HG02678 (cell line): ENCODE data around the gene TUBB.

ENCODE experiments used
- ATAC-seq: cut with Tn5 transposase; IDR thresholded peaks from one replicate; pipeline ENCODE4 v1.9.1; 2021; ENCODE audit warnings: mild to moderate bottlenecking, moderate library complexity; ENCODE audit not compliant: unreplicated experiment

The TUBB gene

DNA sequence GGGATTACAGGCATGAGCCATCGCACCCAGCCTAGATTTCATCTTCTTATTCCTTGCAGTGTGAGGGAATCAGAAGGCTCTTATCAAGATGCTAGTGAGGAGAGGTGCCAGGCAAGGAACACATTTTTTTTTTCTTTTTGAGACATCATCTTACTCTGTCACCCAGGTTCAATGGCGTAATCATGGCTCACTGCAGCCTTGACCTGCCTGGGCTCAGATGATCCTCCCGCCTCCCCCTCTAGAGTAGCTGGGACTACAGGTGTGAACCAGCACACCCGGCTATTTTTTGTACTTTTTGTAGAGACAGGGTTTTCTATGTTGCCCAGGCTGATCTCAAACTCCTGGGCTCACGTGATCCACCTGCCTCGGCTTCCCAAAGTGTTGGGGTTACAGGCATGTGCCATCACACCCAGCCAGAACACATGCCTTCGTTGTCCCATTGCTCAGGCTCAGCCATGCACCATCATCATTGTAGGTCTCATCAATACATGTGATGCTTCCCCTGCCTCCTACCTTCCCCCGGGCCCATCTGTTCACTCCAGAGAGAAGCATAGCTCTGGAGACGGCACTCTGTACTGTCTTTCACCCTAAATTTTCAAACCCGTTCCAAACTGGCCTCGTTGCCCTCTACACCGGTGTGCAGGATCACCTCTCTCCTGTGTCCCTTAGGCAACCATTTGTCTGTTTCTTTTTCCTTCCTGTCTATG is 12.2 kb downstream of the TUBB start:
- no peak for ATAC-seq

DNA sequence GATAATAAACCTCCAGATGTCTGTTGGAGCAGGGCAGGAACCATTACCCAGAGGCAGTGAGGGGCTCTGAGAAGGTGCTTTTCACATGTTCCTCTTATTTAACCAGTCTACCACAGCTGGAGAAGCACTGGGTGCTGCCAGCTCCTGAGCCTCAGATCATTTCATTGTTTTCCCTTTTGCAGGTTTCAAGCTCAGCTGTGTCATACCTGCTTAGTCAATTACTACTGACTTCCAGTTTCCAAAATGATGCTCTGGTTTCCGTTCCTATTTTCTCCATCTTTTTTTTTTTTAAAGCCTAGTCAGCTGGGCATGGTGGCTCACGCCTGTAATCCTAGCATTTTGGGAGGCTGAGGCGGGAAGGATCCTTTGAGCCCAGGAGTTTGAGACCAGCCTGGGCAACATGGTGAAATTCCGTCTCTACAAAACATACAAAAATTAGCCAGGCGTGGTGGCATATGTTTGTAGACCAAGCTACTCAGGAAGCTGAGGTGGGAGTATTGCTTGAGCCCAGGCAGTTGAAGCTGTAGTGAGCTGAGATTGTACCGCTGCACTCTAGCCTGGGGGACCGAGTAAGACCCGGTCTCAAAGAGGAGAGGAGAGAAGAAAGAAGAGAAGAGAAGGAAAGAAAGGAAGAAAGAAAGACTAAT is 15.6 kb downstream of the TUBB start:
- ATAC-seq, result no peak

DNA sequence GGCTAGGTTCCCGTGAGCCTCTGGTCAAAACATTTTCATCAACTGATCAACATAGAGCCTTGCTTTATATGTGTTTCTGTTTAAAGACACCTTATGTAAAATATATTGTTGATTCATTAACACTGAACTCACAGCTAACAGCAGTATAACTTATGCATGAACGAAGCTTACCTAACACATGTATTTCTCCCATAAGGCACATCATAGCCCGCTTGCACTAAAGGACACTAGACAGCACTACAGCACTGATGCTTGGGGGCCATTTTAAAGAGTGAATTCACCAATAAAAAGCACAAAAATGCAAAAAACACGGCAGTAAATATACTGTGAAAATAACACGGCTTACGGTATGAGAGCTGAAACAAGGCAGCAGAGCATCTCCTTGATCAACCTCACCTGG is 18.4 kb downstream of the TUBB start:
- no peak for ATAC-seq

DNA sequence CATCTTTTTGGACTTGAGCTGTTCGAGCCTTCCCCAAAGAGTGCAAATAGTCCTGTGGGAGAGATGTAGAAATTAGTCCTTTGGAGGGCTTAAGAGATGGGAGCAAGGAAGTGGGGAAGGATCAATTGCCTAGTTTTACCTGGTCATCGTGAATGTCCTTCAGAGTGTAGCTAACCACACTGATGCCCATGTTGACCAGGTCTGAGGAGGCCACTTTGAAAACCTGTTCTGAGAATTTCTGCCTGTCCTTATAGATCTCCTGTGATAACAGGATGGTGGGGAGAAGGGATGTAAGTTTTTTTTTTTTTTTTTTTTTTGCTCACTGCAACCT is 20.4 kb downstream of the TUBB start:
- ATAC-seq, result no peak

DNA sequence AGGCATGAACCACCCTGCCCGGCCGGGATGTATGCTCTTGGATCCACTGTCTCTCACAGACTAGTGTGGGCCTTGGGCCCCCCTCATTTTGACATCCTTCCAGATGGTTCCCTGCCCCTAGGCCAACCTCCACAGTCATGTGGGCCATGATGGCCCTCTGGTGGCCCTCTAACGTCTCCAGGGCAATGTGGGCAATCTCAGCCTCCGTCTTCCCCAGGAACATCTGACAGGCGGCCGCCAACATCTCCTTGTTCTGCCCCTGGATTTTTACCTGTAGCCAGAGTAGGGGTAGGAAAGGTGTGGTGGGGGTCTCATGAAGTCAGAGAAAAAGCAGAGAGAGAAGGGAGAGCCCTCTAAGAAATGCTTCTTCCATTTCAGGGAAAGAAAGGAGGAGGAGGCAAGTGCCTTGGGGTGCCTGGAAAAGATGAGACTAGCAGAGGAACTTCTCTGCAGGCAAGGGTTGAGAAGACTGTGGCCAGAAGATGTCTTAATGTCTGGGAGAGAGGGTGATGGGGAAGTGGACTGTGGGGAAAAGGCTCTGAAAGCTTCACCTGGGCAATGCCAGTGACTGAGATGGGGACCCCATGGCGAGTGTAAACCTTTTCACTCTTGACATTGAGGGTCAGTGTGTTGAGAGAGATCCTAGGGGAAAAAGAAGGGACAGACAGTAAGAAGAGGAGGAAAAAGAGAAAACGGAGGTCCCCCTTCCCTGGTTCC is 21.1 kb downstream of the TUBB start:
- ATAC-seq, result no peak

DNA sequence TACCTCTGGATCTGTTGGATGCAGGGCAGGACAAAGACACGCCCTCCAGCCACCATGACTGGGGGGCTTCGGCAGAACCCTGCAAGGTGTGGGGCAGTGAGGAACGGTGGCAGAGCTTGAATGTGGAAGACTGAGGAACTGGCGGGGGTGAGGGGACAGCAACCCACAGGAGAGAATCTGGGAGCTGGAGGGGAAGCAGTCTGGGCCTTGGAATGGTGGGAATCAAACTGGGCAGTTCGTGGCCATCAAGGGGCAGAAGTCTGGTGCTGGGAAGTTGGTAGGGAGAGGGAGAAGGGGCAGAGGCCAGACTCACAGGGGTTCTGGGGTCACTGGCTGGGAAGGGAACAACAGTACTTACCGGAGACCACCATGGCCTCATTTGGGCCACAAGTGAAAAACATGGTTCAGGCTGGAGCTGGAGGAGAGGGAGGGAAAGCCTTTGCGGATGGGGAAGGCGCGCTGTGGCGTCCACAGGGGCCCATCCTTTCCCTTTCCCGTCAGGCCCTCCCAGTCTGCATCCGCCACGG is 21.7 kb downstream of the TUBB start:
- peak; percentile 1 for ATAC-seq

DNA sequence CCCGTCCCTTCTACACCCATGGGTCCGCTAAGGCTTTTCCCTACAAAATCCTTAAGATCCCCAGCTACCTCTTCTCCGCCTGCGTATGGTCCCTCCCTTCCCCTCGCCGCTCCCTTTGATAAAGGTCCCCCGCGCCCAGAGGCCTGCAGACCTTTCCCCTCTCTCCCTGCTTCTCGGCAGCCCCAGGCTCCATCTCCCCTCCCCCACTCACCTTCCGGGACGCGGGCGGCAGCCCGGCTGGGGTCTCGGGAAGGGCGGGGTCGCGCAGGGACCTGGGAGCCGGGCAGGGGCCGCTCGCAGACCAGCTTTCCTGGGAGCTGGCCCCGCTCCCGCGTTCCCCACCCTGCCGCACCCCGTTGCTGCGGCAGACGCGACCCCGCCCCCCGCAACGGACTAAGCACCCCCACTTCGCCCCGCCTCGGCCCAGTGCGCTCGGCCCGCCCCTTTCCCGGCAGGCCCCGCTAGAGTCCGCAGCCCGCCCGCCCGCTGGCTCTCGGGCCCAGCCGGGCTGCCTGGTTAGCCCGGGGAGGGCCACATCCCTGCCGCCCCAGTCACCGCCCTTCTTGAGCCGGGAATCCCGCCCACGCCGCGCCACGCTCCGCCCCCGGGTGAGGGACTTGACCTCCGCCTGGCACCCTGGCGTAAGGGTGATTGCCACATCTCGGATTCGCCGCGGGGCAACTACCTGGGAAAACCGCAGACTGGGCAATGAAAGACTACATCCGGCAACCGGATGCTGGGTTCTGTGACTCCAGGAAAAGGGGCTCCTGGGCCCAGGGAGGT is 22.4 kb downstream of the TUBB start, which contains the start of gene FLOT1:
FLOT1 (minus strand) TSS at position 372 of the 783 bp plus-strand sequence. CDS start 498 bp downstream, outside the sequence.
- peak; percentile 75 for ATAC-seq

DNA sequence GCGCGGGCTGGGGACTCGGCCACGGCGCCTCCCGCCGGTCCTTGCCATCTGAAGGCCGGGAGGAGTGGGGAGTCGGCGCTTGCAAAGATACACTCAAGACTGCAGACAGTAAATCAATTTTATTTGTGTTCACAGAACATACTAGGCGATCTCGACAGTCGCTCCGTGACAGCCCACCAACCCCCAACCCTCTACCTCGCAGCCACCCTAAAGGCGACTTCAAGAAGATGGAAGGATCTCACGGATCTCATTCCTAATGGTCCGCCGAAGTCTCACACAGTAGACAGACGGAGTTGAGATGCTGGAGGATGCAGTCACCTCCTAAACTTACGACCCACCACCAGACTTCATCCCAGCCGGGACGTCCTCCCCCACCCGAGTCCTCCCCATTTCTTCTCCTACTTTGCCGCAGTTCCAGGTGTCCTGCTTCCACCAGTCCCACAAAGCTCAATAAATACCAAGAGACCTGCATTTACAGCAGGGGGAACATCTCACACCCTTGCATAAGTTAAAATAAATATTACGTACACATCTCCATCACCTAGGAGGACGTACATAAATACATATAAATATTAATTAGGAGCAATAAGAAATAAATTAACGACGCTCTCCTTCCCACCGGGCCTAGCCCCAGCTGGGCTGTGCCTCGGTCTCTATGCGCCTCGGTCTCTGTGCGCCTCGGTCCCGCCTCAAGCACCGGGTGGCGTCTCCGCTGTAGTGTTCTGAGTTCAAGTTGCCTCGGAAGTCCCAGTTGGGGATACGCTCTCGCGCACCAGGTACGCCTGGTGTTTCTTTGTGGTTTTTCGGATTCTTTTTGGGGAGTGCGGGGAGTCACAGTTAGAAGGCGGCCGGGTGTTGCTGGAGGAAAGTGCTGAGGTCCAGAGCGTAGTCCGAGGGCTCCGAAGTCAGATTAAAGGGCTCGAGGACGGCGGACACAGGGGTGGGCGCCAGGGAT is 23.2 kb downstream of the TUBB start:
- no peak for ATAC-seq

DNA sequence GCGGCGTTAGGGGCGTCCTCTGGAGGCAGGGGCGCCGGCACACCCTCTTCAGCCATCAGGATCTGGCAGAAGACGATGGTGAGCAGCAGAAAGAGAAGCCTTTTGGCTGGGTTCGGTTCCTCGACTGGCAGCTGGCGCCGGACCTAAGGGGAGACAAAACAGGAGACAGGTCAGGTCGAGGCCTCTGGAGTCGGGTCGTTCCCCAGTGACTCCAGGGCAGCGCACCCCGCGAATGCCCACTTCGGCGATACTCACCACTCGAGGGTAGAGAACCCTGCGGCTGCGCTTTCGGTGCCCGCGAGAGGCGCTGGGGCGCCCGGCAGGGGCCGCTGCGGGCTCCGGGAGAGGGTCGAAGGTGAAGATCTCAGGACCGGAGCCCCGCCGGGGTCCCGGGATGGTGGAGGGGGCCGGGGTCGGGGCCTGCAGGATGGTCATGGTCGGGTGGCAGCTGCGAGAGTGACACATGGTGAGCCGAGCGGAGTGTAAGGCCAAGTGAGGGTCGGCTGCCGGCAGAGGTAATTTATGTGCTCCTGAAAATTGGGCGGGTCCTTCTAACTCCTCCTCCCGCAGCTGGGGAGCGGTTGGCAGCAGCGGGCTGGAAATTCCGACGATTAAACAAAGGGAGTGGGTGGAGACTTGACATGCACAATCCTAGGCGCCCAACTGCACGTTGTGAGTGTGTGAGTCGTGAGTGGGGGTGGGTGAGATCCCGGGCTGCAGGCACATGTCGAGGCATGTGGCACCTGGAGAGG is 24.1 kb downstream of the TUBB start, which contains the start of gene IER3:
IER3 (minus strand) TSS at position 494 of the 752 bp plus-strand sequence; CDS start at position 465, 29 bp downstream.
- ATAC-seq, result peak; percentile 32

DNA sequence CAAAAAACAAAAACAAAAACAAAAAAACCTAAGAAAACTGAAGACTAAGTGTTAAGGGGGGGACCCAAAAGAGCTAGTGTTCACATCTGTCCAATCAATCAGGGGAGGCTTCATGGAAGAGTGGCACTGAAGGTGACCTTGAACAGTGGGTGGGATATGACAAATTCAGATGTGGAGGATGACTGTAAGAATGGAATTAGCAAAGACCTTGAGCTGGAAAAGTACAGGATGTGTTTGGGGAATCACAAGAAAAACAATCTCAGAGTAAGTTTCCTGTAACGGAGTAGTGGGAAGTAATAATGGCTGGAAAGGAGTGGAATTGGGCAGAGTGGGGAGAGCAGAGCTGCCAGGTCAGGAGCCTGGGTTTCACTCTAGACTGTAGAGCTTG is 27.1 kb downstream of the TUBB start:
- ATAC-seq, result no peak

DNA sequence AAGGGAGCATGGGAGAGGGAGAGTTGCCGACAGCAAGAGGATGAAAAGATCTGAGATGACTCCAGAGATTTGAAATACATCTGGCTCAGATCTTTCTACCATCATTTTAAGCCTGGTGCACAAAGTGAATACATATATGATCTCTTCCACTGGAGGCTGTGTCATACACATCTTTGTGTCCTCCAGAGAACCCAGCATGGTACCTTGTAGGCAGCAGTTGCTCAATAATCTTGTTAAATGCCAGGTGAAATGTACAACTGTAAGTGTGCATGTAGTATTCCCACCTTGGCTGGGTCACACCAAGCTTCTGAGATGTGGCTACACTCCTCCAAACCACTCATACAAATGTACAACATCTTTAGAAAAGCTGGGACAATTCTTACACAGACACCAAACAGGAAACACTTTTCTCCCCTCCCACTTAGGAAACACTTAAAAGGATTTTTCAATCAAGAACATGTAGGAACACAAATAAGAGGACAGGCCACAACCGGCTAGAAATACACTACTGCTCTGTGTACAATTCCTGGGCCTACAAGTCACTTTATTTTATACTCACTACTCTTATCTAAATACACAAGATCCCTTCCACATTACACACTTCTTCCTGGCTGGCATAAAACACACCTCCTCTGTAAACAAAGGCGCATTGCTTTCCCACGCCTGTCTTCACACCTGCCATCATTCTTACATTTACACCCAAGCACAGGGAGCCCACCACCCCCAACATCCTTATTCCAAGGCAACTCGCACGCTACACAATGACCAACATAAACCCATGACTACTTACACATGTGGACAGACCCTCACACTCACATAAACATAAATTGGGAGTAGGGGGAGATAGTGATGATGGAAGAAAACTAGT is 28.0 kb downstream of the TUBB start:
- ATAC-seq, result no peak

DNA sequence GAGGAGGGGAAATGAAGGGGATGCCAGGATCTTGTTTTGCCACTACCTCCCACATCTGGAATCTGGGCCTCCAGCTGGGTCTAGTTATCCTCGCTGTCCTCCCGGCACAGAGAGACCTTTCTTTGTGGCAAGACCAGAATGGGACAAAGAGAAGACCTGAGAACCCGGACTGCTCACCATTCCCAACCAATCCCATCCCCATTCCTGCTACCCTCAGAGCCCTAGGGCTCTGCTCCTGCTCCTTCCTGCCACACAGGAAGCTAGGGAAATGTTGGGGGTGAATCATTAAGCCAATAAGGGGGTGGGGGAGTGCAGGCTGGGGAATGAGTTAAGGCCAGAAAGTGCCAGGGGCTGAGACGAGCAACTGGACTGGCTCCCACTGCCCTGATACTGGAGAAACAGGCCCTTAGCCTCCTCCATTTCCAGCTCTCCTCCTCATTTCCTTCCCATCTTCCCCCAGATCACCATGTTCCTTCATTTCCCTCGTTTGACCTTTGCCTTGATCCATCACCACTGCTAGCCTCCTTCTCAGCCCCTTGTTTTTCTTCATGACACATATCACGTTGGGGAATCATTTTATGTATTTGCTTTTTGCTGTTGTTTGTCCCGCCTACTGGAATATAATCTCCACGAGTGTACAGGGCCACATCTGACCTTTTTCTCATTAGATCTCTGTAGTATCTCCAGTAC is 28.8 kb downstream of the TUBB start:
- ATAC-seq, result no peak

DNA sequence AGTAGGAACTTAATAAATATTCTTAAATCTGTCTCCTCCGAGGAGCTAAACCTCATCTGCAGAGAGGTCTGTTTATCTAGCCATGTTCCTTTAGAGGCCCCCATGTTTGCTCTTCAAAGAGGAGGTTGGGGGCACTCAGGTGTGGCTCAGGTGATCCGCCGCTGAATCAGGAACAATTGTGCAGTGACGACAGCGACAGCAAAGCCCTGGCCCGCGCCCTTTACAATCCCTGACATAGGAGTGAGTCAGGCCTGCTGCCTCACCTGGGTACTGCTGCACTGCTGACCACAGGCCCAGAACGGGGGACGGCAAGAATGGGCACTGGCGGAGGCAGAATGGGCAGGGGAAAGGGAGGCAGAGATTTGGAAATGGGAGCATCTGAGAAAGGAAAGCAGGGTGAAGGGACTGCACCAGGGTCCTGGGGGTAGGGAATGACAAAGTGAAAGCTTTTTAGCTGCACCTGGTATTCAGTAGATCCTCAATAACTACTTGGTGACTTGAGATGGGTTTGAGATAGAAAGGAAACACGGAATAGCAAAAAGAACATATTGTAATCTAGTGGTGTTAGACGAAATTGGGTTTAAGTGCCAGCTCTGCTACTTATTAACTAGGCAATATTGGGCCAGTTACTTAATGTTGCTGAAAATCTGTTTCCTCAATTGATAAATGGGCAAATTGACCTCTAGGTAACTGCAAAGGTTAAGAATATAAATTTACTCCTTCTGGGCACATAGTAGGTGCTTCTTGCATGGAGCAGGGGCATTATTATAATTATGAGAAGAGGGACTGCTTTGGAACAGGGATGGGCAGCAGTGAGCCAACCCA is 29.6 kb downstream of the TUBB start:
- ATAC-seq, result no peak

DNA sequence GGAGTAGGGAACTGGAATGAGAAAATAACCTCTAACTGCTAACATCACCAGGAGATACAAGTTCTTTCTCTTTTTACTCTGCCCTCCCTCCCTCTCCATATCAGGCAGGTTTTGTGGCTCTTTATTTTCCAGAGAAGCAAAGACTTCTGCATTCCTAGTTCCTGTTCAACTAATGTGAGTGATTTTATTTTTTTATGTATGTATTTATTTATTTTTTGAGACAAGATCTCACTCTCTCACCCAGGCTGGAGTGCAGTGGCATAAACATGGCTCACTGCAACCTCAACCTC is 30.2 kb downstream of the TUBB start:
- no peak for ATAC-seq

DNA sequence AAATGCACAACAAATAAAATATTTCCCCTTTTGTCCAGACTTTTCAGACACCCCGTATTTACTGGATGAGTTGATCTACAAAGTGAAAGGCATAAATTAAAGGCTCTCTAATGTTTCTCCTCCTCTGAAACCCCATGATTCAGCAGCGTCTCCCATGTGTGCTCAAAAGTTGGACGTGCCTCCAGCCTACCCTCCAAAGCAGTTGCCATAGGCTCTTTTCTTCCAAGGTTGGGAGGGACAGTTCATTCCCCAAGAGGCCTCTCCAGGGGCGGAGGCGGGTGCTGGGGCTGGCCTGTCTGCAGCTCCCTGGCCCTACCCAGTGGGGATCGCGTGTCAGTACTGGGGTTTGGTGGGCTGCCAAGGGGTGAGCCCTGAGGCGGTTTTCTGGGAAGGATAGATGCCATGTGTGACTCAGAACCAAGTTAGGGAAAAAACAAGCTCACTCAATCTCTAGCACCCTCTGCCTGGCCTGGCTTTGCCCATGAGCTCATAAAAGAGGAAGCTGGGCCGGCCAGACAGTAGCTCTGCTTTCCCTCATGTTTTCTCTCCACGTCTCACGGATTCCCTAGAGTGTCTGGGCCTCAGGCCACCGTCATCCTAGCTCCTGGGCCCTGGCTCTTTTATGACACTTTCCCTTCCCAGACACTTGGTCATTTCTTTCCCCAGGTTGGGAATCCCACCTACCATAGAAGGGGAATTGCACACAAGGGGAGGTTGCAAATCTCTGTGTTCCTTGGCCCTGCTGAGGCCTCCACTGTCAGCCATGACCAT is 32.2 kb downstream of the TUBB start:
- ATAC-seq, result no peak

DNA sequence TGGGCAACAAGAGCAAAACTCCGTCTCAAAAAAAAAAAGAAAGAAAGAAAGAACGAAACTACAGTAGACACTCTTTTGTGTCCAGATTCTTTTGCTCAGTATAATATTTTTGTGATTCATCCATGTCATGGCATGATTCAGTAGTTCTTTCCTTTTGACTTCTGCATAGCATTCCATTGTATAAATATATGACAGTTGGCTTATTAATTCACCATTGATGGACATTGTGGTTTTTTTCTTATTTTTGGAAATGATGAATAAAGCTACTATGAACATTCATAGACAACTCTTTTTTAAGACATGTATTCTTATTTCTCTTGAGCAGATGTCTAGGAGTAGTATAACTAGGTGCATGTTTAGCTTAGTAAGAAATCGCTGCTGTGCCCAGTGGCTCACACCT is 34.5 kb downstream of the TUBB start:
- ATAC-seq, result no peak
